ENCODE data around the gene SNTG2.

The SNTG2 gene

DNA sequence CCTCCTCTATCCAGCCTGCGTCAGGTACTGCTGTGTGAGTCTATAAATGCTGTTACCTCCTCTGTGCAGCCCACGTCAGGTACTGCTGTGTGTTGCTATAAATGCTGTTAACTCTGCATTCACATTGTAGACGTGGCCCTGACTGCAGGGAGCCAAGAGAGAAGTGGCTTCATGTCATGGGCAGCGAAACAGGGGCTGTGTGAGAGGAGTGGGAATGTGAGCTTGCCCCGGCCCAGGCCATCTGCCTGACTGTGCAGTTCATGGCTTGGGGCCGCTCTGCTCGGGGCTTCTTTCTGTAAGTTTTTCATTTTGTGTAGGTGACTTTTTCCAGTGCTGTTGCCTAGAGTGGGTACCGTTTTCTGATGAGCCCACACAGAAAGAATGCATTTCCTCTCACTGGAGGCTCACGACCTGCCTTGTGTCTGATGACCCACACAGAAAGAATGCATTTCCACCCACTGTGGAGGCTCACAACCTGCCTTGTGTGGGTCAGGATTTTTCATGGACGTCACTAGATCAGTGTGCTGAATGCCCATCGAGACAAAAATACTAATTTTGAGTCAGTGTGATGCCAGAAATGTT, 104.5 kb downstream of the SNTG2 start:
- no peak overlapping the region for H3K4me2 ChIP-seq (ENCODE audit: low read length)

DNA sequence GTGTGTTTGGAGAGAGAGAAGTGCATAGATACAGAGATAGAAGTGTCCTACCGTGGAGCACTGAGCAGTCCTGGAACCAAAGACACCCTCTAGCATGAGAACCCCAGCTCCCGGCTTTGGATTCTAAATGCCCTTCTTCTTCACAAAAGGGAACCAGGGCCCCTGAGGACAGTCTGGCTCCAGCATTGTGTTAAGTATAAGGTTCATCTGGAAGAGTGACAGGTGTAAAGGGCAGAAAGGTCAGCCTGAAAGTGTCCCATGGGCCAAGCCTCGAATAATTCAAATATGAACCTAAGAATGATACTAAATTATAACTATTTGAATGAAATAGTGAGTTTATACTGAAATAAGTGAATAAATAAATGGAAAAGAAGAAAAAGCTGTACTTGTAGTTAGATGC, 109.7 kb downstream of the SNTG2 start:
- H3K79me2 ChIP-seq (ENCODE audit: control insufficient read depth, low read length) = no peaks in the 10 kb centered on the region
- H3K4me2 ChIP-seq (ENCODE audit: low read length) = no peak overlapping the region
- no peaks in the 10 kb centered on the region for H3K36me3 ChIP-seq (ENCODE audit: control insufficient read depth, low read length)
- H3K4me3 ChIP-seq (ENCODE audit: low read length) = no peak overlapping the region
- H4K20me1 ChIP-seq (ENCODE audit: control insufficient read depth, insufficient read depth, low read depth, low read length) = no peaks in the 10 kb centered on the region
- TF ChIP-seq, protein P1, sequence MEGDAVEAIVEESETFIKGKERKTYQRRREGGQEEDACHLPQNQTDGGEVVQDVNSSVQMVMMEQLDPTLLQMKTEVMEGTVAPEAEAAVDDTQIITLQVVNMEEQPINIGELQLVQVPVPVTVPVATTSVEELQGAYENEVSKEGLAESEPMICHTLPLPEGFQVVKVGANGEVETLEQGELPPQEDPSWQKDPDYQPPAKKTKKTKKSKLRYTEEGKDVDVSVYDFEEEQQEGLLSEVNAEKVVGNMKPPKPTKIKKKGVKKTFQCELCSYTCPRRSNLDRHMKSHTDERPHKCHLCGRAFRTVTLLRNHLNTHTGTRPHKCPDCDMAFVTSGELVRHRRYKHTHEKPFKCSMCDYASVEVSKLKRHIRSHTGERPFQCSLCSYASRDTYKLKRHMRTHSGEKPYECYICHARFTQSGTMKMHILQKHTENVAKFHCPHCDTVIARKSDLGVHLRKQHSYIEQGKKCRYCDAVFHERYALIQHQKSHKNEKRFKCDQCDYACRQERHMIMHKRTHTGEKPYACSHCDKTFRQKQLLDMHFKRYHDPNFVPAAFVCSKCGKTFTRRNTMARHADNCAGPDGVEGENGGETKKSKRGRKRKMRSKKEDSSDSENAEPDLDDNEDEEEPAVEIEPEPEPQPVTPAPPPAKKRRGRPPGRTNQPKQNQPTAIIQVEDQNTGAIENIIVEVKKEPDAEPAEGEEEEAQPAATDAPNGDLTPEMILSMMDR (IDR thresholded peaks at IDR 0.05; ENCODE audit: low read depth, low read length, poor library complexity, severe bottlenecking) = no peak
- no peak for TF ChIP-seq EZH2phosphoT487 (IDR thresholded peaks at IDR 0.05; ENCODE audit: borderline replicate concordance, low read length)
- H3K9me3 ChIP-seq (ENCODE audit: control insufficient read depth, insufficient read depth, low read length) = no peaks in the 10 kb centered on the region
- H3K27ac ChIP-seq (ENCODE audit: low read depth, low read length) = no peak overlapping the region
- H3K27me3 ChIP-seq (ENCODE audit: control insufficient read depth, low read length) = no peaks in the 10 kb centered on the region
- H3K9me2 ChIP-seq (replicated peaks; ENCODE audit: control insufficient read depth, low read length) = no peaks in the 10 kb centered on the region
- no peaks in the 10 kb centered on the region for H3K4me1 ChIP-seq (ENCODE audit: control insufficient read depth, low read length)
- H3F3A ChIP-seq (ENCODE audit: control insufficient read depth, insufficient read depth) = no peaks in the 10 kb centered on the region

More for the DNA sequence above, 104.5 kb downstream of the SNTG2 start:
- no peak overlapping the region for H3K4me3 ChIP-seq (ENCODE audit: low read length)
- no peak for TF ChIP-seq EZH2phosphoT487 (IDR thresholded peaks at IDR 0.05; ENCODE audit: borderline replicate concordance, low read length)
- TF ChIP-seq, protein P1 (IDR thresholded peaks at IDR 0.05; ENCODE audit: low read depth, low read length, poor library complexity, severe bottlenecking) = no peak
- H3F3A ChIP-seq (ENCODE audit: control insufficient read depth, insufficient read depth) = no peaks in the 10 kb centered on the region
- H3K9me3 ChIP-seq (ENCODE audit: control insufficient read depth, insufficient read depth, low read length) = no peaks in the 10 kb centered on the region
- no peaks in the 10 kb centered on the region for H3K27me3 ChIP-seq (ENCODE audit: control insufficient read depth, low read length)
- no peaks in the 10 kb centered on the region for H3K36me3 ChIP-seq (ENCODE audit: control insufficient read depth, low read length)
- H3K79me2 ChIP-seq (ENCODE audit: control insufficient read depth, low read length) = no peaks in the 10 kb centered on the region
- no peaks in the 10 kb centered on the region for H3K9me2 ChIP-seq (replicated peaks; ENCODE audit: control insufficient read depth, low read length)
- H4K20me1 ChIP-seq (ENCODE audit: control insufficient read depth, insufficient read depth, low read depth, low read length) = no peaks in the 10 kb centered on the region
- no peak overlapping the region for H3K27ac ChIP-seq (ENCODE audit: low read depth, low read length)
- H3K4me1 ChIP-seq (ENCODE audit: control insufficient read depth, low read length) = no peaks in the 10 kb centered on the region

DNA sequence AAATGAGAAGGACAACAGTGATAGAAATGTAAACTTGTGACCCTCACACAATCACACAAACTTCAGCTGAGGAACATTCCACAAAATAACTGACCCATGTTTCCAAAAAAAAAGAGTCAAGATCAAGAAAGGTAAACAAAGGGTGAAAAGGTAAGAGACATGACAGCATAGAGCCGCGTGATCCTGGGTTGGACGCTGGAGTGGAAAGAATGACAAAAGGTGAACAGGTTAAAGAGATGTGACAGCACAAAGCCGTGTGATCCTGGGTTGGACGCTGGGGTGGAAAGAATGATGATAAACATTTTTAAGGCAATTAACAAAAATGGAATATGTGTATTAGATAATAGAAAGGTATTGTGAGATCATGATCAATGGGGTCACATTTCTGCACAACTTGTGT, 110.3 kb downstream of the SNTG2 start:
- H3F3A ChIP-seq (ENCODE audit: control insufficient read depth, insufficient read depth) = no peaks in the 10 kb centered on the region
- H3K9me3 ChIP-seq (ENCODE audit: control insufficient read depth, insufficient read depth, low read length) = no peaks in the 10 kb centered on the region
- no peaks in the 10 kb centered on the region for H3K36me3 ChIP-seq (ENCODE audit: control insufficient read depth, low read length)
- TF ChIP-seq EZH2phosphoT487 (IDR thresholded peaks at IDR 0.05; ENCODE audit: borderline replicate concordance, low read length) = no peak
- TF ChIP-seq, protein P1 (IDR thresholded peaks at IDR 0.05; ENCODE audit: low read depth, low read length, poor library complexity, severe bottlenecking) = no peak
- no peaks in the 10 kb centered on the region for H3K9me2 ChIP-seq (replicated peaks; ENCODE audit: control insufficient read depth, low read length)
- no peak overlapping the region for H3K4me2 ChIP-seq (ENCODE audit: low read length)
- no peak overlapping the region for H3K27ac ChIP-seq (ENCODE audit: low read depth, low read length)
- H3K79me2 ChIP-seq (ENCODE audit: control insufficient read depth, low read length) = no peaks in the 10 kb centered on the region
- H3K4me1 ChIP-seq (ENCODE audit: control insufficient read depth, low read length) = no peaks in the 10 kb centered on the region
- H4K20me1 ChIP-seq (ENCODE audit: control insufficient read depth, insufficient read depth, low read depth, low read length) = no peaks in the 10 kb centered on the region
- H3K4me3 ChIP-seq (ENCODE audit: low read length) = no peak overlapping the region
- H3K27me3 ChIP-seq (ENCODE audit: control insufficient read depth, low read length) = no peaks in the 10 kb centered on the region

Measured in DOHH2 (cell line).